ENCODE results near the gene TTC7B. TPM values are rescaled to one million over a fixed set of nuclear protein-coding genes. Genes with fewer than 3 reads are reported as not detected.

The TTC7B gene
- total RNA-seq, 1 donor from 2014 or later = 20.6 TPM

DNA sequence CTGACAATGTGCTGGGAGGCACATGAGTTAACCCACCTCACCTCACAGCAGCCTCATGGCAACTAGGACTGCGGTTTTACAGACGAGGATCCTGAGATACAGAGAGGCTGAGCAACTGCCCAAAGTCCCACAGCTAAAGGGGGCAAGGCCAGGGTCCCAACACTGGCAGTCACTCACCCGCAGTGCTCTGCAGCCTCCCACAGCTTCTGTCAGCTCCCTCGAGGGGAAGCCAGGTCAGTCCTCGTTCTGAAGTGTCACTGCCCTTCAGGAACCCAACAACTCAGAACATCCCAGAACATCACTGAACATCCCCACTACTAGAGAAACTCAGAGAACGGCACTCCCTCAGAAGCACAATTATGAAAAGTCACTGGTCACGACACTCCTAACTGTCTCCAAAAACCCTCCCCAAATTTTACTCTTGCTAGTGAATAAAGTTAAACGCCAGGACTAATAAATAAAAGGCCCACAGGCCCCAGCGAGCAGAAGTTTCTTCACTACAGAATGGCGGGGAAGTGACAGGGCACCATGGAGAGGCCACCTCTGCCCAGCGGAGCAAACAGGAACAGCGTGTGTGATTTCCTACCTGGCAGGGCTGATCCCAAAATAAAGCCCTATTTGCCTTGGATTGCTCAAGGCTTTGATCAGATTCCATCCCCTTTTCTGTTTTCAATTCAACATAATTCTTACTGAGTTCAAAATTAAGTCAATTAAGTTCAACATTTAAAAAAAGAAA, 75.1 kb downstream of the TTC7B start:
- DNase-seq (ENCODE audit: low spot score) = no peak
- Histone ChIP-seq H3K79me2 (ENCODE audit: low read depth) (no peaks in the 10 kb centered on the region), H3K4me2 (no peak overlapping the region), H3K9ac (no peak overlapping the region), H3K27me3 (no peaks in the 10 kb centered on the region), H2AFZ (replicated peaks) (no peak overlapping the region), H3K36me3 (no peaks in the 10 kb centered on the region), H3K9me3 (ENCODE audit: low read depth) (no peaks in the 10 kb centered on the region), H3F3A (ENCODE audit: low read depth) (no peaks in the 10 kb centered on the region), H4K20me1 (ENCODE audit: low read depth) (no peaks in the 10 kb centered on the region), H3K4me3 (no peak overlapping the region), H3K27ac (no peak overlapping the region), H3K4me1 (no peaks in the 10 kb centered on the region)
- peaks cover 8% of the 10 kb centered on the region for H3K4me1 Mint-ChIP-seq
- H3K36me3 Mint-ChIP-seq = peaks cover 6% of the 10 kb centered on the region
- TF ChIP-seq EZH2 (IDR thresholded peaks at IDR 0.05) = no peak
- TF ChIP-seq EZH2phosphoT487 (IDR thresholded peaks at IDR 0.05) = no peak
- TF ChIP-seq CTCF (IDR thresholded peaks at IDR 0.05) = no peak
- H3K27ac Mint-ChIP-seq = no peak overlapping the region
- no peak overlapping the region for H3K4me3 Mint-ChIP-seq
- H3K27me3 Mint-ChIP-seq (ENCODE audit: insufficient read depth, low read depth) = no peaks in the 10 kb centered on the region
- H3K9me3 Mint-ChIP-seq = no peaks in the 10 kb centered on the region

DNA sequence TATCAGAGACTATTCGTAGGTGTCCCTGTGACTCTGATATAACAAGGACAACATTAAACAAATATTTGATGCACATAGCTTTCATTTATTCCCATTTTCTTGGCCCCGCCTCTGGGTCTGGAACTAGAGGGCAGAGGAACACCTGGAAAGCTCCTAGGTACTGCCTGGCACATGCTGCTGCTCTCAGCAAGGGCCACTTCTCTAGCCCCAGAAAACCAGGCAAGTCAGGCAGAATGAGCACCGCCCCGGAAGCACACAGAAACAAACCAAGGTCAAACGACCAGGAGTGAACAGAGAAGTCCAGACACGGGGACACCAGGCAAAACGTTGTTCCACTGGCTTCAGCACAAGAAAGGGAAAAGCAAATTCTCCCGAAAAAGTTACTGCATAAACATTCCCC, 76.1 kb downstream of the TTC7B start:
- no peak overlapping the region for H3K27ac Mint-ChIP-seq
- Histone ChIP-seq H3K4me1 (no peaks in the 10 kb centered on the region), H3K27ac (no peak overlapping the region), H3K4me2 (no peak overlapping the region), H2AFZ (replicated peaks) (no peak overlapping the region), H3K4me3 (no peak overlapping the region), H4K20me1 (ENCODE audit: low read depth) (no peaks in the 10 kb centered on the region), H3K9me3 (ENCODE audit: low read depth) (no peaks in the 10 kb centered on the region), H3K36me3 (no peaks in the 10 kb centered on the region), H3F3A (ENCODE audit: low read depth) (no peaks in the 10 kb centered on the region), H3K79me2 (ENCODE audit: low read depth) (no peaks in the 10 kb centered on the region), H3K9ac (no peak overlapping the region), H3K27me3 (no peaks in the 10 kb centered on the region)
- H3K4me1 Mint-ChIP-seq = peaks cover 8% of the 10 kb centered on the region
- peaks cover 6% of the 10 kb centered on the region for H3K36me3 Mint-ChIP-seq
- TF ChIP-seq EZH2phosphoT487 (IDR thresholded peaks at IDR 0.05) = no peak
- H3K27me3 Mint-ChIP-seq (ENCODE audit: insufficient read depth, low read depth) = no peaks in the 10 kb centered on the region
- DNase-seq (ENCODE audit: low spot score) = no peak
- no peaks in the 10 kb centered on the region for H3K9me3 Mint-ChIP-seq
- no peak overlapping the region for H3K4me3 Mint-ChIP-seq

GRCh38 chr14:90739318-90740068, 76.7 kb downstream of the TTC7B start:
- no peak overlapping the region for H3K4me2 ChIP-seq
- Mint-ChIP-seq H3K4me3 (no peak overlapping the region), H3K27ac (no peak overlapping the region), H3K27me3 (ENCODE audit: insufficient read depth, low read depth) (no peaks in the 10 kb centered on the region), H3K4me1 (peaks cover 8% of the 10 kb centered on the region), H3K36me3 (peaks cover 5% of the 10 kb centered on the region), H3K9me3 (no peaks in the 10 kb centered on the region)
- H3K9ac ChIP-seq = no peak overlapping the region
- H4K20me1 ChIP-seq (ENCODE audit: low read depth) = no peaks in the 10 kb centered on the region
- H3K27me3 ChIP-seq = no peaks in the 10 kb centered on the region
- TF ChIP-seq CTCF (IDR thresholded peaks at IDR 0.05) (no peak), EZH2phosphoT487 (IDR thresholded peaks at IDR 0.05) (no peak), EZH2 (IDR thresholded peaks at IDR 0.05) (no peak)
- no peaks in the 10 kb centered on the region for H3K79me2 ChIP-seq (ENCODE audit: low read depth)
- H2AFZ ChIP-seq (replicated peaks) = no peak overlapping the region
- H3K9me3 ChIP-seq (ENCODE audit: low read depth) = no peaks in the 10 kb centered on the region
- no peaks in the 10 kb centered on the region for H3F3A ChIP-seq (ENCODE audit: low read depth)
- H3K4me1 ChIP-seq = no peaks in the 10 kb centered on the region
- no peaks in the 10 kb centered on the region for H3K36me3 ChIP-seq
- DNase-seq (ENCODE audit: low spot score) = no peak
- no peak overlapping the region for H3K4me3 ChIP-seq
- H3K27ac ChIP-seq = no peak overlapping the region

Measured in neural progenitor cell (in vitro differentiated cells).